Keratinocyte (primary cell): ENCODE measurements around the gene SCNN1B. TPM values are rescaled to one million over a fixed set of nuclear protein-coding genes. Genes with fewer than 3 reads are reported as not detected.

Source experiments
- DNase-seq: peaks from one replicate; pipeline ENCODE4 v3.0.0-alpha.2; 2011; ENCODE audit warnings: low read depth, missing footprints, low spot score
- FAIRE-seq: peaks from 2 replicates; lab custom pipeline; 2011; peaks lifted over from hg19 to GRCh38; lab: Jason Lieb, UNC
- H2AFZ ChIP-seq: 2 replicates; pipeline ENCODE4 v1.6.0; 2012; ENCODE audit warnings: low read length, control low read depth, inconsistent platforms; ENCODE audit not compliant: control insufficient read depth
- H3K27ac ChIP-seq: 2 replicates; pipeline ENCODE4 v1.5.1; 2011; ENCODE audit warnings: low read length; ENCODE audit not compliant: control insufficient read depth, insufficient read depth
- H3K27me3 ChIP-seq: 3 replicates; pipeline ENCODE4 v1.6.0; 2011; ENCODE audit warnings: low read length; ENCODE audit not compliant: control insufficient read depth, insufficient read depth; ENCODE audit errors: extremely low read depth
- H3K36me3 ChIP-seq, 2 experiments: 2 replicates in 1 of 2; 3 replicates in 1 of 2; pipeline ENCODE4 v1.5.1; 2011; ENCODE audit warnings: low read length in 2 of 2, mild to moderate bottlenecking in 1 of 2; ENCODE audit not compliant: control insufficient read depth in 2 of 2, insufficient read depth in 2 of 2; ENCODE audit errors: extremely low read depth in 1 of 2
- H3K4me1 ChIP-seq: 3 replicates; pipeline ENCODE4 v1.5.1; 2011; ENCODE audit warnings: low read length; ENCODE audit not compliant: control insufficient read depth, insufficient read depth; ENCODE audit errors: extremely low read depth
- H3K4me2 ChIP-seq: 3 replicates; pipeline ENCODE4 v1.6.0; 2011; ENCODE audit warnings: low read depth, low read length; ENCODE audit not compliant: control insufficient read depth, insufficient read depth; ENCODE audit errors: extremely low read depth
- H3K4me3 ChIP-seq, 3 experiments: fragments of 200-600 bp in 1 of 3; sonication (generic) in 1 of 3; 2 replicates in 2 of 3; 3 replicates in 1 of 3; pipeline ENCODE4 v1.5.1; 2011 to 2016; ENCODE audit warnings: low read length in 3 of 3, mild to moderate bottlenecking in 3 of 3, control low read depth in 2 of 3, inconsistent platforms in 1 of 3, low read depth in 1 of 3, mixed read lengths in 1 of 3, mixed run types in 1 of 3, moderate library complexity in 1 of 3; ENCODE audit not compliant: control insufficient read depth in 2 of 3, insufficient read depth in 2 of 3; ENCODE audit errors: extremely low read depth in 1 of 3
- H3K79me2 ChIP-seq: 2 replicates; pipeline ENCODE4 v1.6.0; 2012; ENCODE audit warnings: low read length; ENCODE audit not compliant: control insufficient read depth, insufficient read depth
- H3K9ac ChIP-seq: 3 replicates; pipeline ENCODE4 v1.6.0; 2011; ENCODE audit warnings: low read length; ENCODE audit not compliant: control insufficient read depth, insufficient read depth; ENCODE audit errors: extremely low read depth
- H3K9me1 ChIP-seq: 3 replicates; pipeline ENCODE4 v1.6.0; 2011; ENCODE audit warnings: low read length; ENCODE audit not compliant: control insufficient read depth, insufficient read depth; ENCODE audit errors: extremely low read depth
- H3K9me3 ChIP-seq: 2 replicates; pipeline ENCODE4 v1.5.1; 2012; ENCODE audit warnings: low read depth, low read length; ENCODE audit not compliant: control insufficient read depth
- H4K20me1 ChIP-seq: 3 replicates; pipeline ENCODE4 v1.6.0; 2011; ENCODE audit warnings: low read length; ENCODE audit not compliant: control insufficient read depth, insufficient read depth; ENCODE audit errors: extremely low read depth
- CTCF ChIP-seq, 3 experiments: IDR thresholded peaks in 1 of 3; conservative IDR thresholded peaks in 1 of 3; optimal IDR thresholded peaks in 1 of 3; 2 replicates in 2 of 3; 3 replicates in 1 of 3; pipeline versions ENCODE3 to v1.5.1; 2011; ENCODE audit warnings: low read length in 3 of 3, mild to moderate bottlenecking in 3 of 3, moderate library complexity in 2 of 3, control low read depth in 1 of 3, inconsistent platforms in 1 of 3; ENCODE audit not compliant: insufficient read depth in 2 of 3; ENCODE audit errors: extremely low read depth in 1 of 3
- EZH2 ChIP-seq: IDR thresholded peaks from one replicate; pipeline ENCODE4 v1.6.1; 2012; ENCODE audit warnings: inconsistent platforms, mild to moderate bottlenecking, low read length, moderate library complexity
- dilution Hi-C: fragments of 300-500 bp; cut with MboI; formaldehyde crosslinking; loops from one replicate; pipeline ENCODE4 v1.7.0; 2020; ENCODE audit warnings: low sequenced_read_pairs; ENCODE audit not compliant: extremely low pct_ligation_motif_present
- polyA plus RNA-seq, 5 experiments: library from polyadenylated mRNA; depleted of rRNA in 3 of 5; stranded (reverse) in 3 of 5; stranded (forward) in 1 of 5; unstranded in 1 of 5; fragments of >200 nt; gene quantifications; 1 replicate in 1 of 5; 2 replicates in 3 of 5; 3 replicates in 1 of 5; pipeline versions ENCODE4 v1.2.1 to v1.2.3, GENCODE V29; 2011 to 2012; ENCODE audit warnings: missing spikeins in 2 of 5, low read depth in 1 of 5, low replicate concordance in 1 of 5

The SCNN1B gene
- polyA plus RNA-seq, 1 donor (not counting 4 experiments of a cell fraction or from before 2014, with no cell fraction given), result 0.92 TPM

DNA sequence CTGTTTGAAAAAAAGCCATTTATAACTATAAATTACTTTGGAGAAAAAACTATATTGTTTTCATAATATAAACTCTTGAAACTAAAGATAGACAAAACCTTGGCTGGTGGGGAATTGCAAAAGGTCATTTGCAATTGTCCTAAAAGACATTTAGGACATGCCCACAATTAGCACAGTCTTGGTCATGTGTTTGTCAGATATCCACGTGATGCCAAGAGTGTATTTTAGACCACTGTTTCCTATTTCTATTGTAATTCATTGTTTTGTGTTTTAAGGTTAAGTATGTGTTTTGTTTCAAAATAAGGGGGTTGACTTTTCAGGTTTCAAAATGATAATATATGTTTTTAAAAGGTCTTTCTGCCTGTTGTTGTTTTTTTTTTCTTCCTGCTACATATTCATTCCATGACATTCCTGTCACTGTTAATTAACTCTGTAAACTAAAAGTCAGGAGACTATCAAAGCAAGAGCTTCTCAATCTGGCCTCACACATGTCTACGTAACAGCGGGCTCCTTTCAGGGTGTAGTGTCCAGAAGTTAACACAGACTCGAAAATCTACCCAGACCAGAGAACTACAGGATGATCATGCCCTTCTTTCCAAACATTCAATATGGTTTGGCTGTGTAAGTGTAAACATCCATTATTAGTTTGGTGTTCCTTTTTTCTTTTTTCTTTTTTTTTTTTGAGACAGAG lies 92.2 kb downstream of the SCNN1B start:
- Histone ChIP-seq H3K9ac (no peak overlapping the region), H4K20me1 (no peaks in the 10 kb centered on the region), H3K36me3 (peaks cover 17 to 23% of the 10 kb centered on the region in 2 experiments), H3K4me2 (no peak overlapping the region), H3K9me1 (no peaks in the 10 kb centered on the region), H3K4me1 (no peaks in the 10 kb centered on the region), H3K27me3 (no peaks in the 10 kb centered on the region), H3K9me3 (no peaks in the 10 kb centered on the region), H3K79me2 (no peaks in the 10 kb centered on the region), H3K27ac (no peak overlapping the region), H3K4me3 (no peak overlapping the region), H2AFZ (no peak overlapping the region)
- TF ChIP-seq CTCF (optimal IDR thresholded peaks at IDR 0.05 in 1 of 3, IDR thresholded peaks at IDR 0.05 in 1 of 3, conservative IDR thresholded peaks at IDR 0.05 in 1 of 3; ENCODE audit: extremely low read depth in 1 of 3, insufficient read depth in 2 of 3, low read length in 3 of 3), result no peak
- TF ChIP-seq EZH2, result no peak
- dilution Hi-C loops, result loop anchor here (25.0 kb wide), 1 partner anchor 232 kb away; no protein-coding TSS in a partner anchor
- DNase-seq (no peak), FAIRE-seq (no peak)

DNA sequence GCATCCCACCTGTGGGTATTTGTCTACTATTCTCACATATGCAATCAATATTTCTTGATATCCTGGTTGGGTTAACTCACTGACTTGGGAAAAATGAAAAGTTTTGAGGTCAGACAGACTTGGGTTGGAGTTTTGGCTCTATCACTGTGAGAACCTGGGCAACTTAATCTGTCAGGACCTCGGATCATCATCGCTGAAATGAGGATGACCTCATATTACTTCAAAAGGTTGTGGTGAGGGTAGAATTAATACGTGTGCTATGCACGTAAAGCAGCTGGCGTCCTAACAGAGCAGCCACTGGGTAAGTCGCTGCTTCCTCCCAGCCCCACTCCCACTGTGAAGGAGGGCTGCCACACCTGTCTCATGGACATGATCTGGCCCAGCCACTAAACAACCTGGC lies 93.6 kb downstream of the SCNN1B start:
- Histone ChIP-seq H4K20me1 (no peaks in the 10 kb centered on the region), H3K9me1 (no peaks in the 10 kb centered on the region), H3K79me2 (no peaks in the 10 kb centered on the region), H3K4me3 (no peak overlapping the region), H3K4me1 (no peaks in the 10 kb centered on the region), H3K4me2 (no peak overlapping the region), H3K9ac (no peak overlapping the region), H3K9me3 (no peaks in the 10 kb centered on the region), H3K27me3 (no peaks in the 10 kb centered on the region), H3K36me3 (peaks cover 17 to 27% of the 10 kb centered on the region in 2 experiments), H3K27ac (no peak overlapping the region), H2AFZ (no peak overlapping the region)
- no peak for DNase-seq
- FAIRE-seq, result no peak
- dilution Hi-C loops, result loop anchor here (25.0 kb wide), 1 partner anchor 233 kb away; no protein-coding TSS in a partner anchor
- TF ChIP-seq CTCF (optimal IDR thresholded peaks at IDR 0.05 in 1 of 3, IDR thresholded peaks at IDR 0.05 in 1 of 3, conservative IDR thresholded peaks at IDR 0.05 in 1 of 3; ENCODE audit: extremely low read depth in 1 of 3, insufficient read depth in 2 of 3, low read length in 3 of 3), result no peak
- no peak for TF ChIP-seq EZH2
